Endothelial cell of hepatic sinusoid (primary cell): ENCODE results near the gene SORBS2.

Experiments
- in situ Hi-C: cut with HindIII; loops from 2 replicates; pipeline ENCODE4 v1.10.0; 2017; ENCODE audit warnings: low sequenced_read_pairs

Gene SORBS2

DNA sequence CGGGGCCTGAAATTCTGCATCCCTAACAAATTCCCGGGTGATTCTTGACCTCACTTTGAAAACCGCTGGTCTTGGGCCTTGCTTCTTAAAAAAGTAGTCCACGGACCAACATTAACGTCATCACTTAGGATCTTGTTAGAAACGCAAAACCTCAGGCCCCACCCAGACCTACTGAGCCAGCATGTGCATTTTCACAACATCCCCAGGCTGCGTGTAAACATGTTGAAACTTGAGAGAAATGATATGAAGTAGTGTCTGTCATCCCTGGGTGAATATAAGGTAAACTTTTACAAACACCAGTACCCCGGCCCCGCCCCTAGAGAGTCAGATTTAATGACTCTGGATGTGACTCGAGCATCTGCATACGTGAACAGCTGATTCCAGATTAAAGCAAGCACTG, 33.7 kb downstream of the SORBS2 start:
- in situ Hi-C loops, result no loop called here

DNA sequence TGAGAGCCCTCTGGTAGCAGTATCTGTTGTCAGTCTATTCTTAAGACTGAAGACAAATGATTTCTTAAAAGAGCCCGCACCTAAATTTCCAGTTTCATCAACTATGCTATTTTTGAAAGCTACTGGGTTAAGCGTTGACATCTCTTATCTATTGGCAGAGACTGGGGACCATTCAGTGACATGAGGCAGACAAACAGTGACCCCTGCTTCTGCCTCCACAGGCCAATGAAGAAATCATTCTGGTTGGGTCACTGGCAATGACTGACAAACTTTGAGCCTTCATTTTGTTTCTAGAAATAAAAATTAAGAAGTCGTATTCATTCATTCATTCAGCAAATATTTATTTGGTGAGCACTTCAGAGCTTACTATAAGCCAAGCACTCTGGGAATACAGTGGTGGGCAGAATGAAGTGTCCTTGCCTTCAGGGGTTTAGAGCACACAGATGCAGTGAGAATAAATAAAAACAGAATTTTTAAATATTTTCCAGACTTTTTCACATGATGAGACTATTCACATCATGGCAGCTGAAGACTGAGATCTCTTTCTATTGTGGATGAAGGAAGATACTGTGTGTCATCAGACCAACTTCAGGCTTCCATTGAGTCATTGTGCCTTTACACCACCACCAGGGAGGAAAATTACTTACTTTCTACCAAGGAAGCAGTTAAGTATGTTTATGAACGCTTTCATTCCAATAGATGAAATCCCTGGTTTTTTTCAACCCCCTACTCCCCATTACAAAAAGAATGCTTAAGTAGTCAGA, 36.0 kb downstream of the SORBS2 start:
- in situ Hi-C loops, result no loop called here

GRCh38 chr4:185774845-185775680, 36.9 kb downstream of the SORBS2 start:
- in situ Hi-C loops, result no loop called here

DNA sequence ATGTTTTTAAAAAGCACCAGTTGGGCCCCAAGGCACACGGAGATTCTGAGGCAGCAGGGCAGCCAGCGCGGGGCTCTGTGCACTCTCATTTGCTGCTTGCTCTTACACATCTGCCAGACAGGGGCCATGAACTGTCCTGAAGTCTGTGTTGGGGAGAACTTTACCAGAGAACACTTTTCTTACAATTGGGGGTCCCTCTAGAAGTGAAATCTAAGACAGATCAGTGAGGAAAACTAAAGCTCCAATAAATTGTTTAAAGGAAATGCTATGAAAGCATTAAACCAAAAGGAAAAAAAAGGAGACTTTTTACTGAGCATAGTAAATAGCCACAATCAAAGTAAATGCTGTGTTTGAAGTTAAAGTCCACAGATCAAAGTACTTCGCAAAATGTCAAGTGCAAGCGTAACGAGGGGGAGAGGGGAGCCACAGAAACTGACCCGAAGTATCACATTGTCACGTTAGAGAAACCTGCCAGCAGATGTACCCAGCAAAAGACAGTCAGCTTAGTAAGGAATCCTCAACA, 37.8 kb downstream of the SORBS2 start:
- in situ Hi-C loops, result no loop called here

DNA sequence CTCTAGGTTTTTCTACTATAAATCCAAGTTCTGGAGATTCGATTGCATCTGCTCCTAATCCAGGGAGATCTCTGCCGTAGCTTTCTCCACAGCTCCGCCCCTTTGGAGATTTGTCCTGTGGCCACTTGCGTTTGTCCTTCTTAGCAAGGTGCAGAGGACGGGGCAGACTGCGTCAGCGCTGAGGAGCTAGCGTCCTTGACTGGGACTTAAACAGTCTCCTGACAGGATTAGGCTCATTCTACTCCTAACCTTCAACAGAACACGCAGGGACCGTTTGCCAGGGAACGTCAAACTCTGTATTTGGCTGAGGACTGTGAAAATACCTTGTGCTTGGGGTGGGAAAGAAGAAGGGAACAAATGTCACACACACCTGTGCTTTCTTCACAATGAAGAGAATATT, 38.6 kb downstream of the SORBS2 start:
- in situ Hi-C loops, result no loop called here

- in situ Hi-C loops, result no loop called here
These were observed 39.5 kb downstream of the SORBS2 start for GRCh38 chr4:185772391-185773093.

DNA sequence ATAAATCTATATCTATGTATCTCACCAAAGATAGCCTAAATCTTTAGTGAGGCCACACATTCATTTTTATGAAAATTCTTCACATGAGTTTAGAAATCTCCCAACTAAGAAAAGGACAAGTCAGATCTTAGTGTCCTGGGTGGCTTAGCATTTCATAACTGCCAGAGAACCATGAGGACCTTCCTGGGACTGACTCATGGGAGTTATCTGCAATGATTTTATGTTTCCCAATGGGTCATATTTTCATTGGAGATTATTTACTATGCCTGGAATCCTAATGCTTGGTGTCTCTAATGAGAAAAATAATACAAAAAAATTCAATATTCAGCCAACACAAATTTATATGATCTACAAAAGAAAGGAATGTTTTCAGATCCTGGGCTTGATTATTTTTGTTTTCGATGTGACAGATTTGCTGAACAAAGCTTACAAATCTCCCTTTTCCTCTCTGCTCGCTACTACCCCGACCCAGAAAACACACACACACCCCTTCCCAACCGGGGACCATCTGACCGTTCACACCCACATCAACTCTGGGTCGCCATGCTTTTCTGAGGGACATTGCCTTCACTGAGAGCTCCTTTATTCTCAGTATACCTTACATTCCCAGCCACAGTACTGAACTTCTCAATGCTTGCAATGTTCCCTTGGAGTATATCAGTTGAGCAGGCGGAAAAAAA, 40.1 kb downstream of the SORBS2 start:
- in situ Hi-C loops, result no loop called here

GRCh38 chr4:185767528-185767927, 44.5 kb downstream of the SORBS2 start:
- in situ Hi-C loops, result no loop called here

DNA sequence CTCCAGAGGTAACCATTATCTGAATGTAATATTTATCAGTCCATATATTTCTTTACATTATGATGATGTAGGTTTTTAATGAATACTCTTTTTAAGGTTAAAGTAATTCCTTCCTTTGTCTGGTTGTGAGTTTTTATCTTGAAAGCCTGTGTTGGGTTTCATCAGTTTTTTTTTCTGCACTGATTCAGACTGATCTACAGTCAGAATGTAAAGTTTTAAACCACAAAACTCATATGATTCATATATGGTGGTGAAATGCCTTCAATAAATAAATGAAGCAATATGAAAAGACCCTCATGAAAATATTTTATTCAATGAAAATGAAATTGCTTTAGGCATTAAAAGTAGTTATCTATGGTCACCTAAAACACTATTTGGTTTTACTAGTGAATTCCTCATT, 47.1 kb downstream of the SORBS2 start:
- in situ Hi-C loops, result no loop called here

GRCh38 chr4:185761352-185762235, 50.4 kb downstream of the SORBS2 start:
- in situ Hi-C loops, result no loop called here

- in situ Hi-C loops, result no loop called here
These were observed 53.2 kb downstream of the SORBS2 start for GRCh38 chr4:185758807-185759206.

- in situ Hi-C loops, result no loop called here
These were observed 56.5 kb downstream of the SORBS2 start for GRCh38 chr4:185755451-185755850.

- in situ Hi-C loops, result no loop called here
These were observed 57.0 kb downstream of the SORBS2 start for GRCh38 chr4:185754961-185755360.

DNA sequence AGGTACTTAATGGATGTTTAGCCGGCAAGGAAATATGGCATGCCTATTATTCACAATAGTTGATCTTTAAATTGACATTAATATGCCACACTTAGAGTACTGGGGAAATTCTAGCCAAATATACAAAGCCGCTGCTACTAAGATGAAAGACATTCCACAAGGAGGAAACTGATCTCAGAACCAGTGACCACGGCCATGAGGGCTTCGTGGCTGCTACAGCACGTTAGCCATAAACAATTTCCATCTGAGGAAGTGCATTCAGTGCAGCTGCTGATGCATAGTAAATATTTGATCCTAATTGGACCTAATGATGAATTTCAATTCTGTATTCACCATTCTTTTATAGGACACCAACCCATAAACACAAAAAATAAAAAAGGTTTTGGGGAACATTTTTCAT, 59.1 kb downstream of the SORBS2 start:
- in situ Hi-C loops, result no loop called here

GRCh38 chr4:185749858-185750257, 62.1 kb downstream of the SORBS2 start:
- in situ Hi-C loops, result no loop called here

DNA sequence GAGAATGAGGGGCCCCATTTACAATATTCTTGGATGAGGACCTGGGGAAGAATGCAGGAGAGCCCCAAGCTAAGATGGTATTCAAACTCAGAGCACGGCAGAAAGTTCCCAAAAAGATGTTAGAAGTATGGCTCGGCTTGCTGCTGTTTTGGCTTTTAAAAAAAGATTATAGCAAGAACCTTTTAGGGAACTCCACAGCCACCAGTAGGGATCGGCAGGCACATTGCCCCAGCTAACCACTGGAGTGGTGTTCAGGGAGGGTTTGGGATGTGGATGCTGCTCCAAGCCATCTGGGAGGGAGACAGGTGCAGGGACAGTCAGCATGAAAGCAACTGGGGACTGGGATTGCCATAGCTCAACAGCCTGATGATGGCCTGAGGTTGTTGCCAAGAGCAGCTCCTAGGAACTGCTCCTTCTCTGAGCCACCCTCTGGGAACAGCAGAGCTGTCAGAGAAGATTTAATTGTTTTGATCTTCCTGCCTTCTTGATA, 63.0 kb downstream of the SORBS2 start:
- in situ Hi-C loops, result no loop called here

DNA sequence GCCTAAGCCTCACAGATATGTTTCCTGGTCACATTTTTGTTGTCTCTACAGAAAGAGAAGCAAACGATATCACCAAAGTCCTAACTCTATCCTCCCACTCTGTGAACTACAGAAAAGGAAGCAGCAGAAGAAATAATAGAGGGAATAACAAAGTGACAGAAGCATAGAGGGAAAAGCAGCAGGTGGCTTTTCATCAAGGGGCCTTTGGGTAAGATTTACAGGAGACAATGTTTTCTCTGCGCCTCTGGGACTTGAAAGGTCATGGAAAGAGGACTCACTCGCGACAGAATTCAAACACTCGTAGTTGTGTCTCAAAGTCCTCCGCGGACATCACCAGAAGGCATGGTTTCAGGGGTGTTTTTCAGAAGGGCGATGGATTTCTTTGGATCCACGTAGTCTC, 66.1 kb downstream of the SORBS2 start:
- in situ Hi-C loops, result no loop called here

DNA sequence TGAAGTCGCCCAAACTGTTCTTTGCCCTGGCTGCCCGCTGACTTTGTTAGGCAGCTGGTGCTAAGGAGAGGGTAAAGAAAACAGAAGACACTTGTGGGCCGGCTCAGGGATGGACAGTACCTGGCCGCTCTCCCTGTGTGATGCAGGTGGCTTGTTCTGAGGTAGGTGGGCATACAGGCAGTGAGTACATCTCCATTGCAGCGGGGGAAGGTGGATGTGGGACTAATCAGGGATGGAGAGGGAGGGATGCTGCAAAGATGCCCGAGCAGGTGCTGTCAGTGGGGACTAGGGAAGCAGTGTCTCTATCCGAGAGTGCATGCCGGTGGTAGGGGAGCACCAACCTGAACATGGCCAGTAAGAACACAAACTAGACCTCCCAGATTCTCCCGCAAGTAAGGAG, 67.0 kb downstream of the SORBS2 start:
- in situ Hi-C loops, result no loop called here

DNA sequence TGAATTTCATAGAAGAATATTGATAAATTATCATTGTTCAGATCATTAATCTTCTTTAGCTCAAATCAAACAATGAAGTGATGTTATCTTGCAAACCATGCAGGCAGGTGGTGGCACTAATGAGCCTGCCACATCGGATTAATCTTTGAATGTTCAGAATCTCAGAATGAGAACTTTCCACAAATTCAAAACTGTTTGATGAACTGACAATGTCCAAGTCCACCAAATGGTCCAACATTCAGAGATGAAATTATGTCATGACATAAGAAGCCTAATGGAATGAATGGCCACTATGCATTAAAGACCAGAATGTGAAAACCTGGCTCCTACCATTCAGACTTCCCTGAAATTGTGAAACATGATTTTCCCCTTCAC, 67.5 kb downstream of the SORBS2 start:
- in situ Hi-C loops, result no loop called here
